Activated naive CD4-positive, alpha-beta T cell treated with anti-CD3 and anti-CD28 coated beads, Interleukin-2, amount 50 U/mL, for 24 hours (primary cell): ENCODE results near the gene NAT9.

Source experiments
- H3K27ac Mint-ChIP-seq: one replicate; pipeline ENCODE4 v1.8.0; 2021; ENCODE audit warnings: mild to moderate bottlenecking, mixed read lengths
- H3K27me3 Mint-ChIP-seq: one replicate; pipeline ENCODE4 v1.8.0; 2021; ENCODE audit warnings: mixed read lengths
- H3K36me3 Mint-ChIP-seq: one replicate; pipeline ENCODE4 v1.8.0; 2021; ENCODE audit warnings: mixed read lengths
- H3K4me1 Mint-ChIP-seq: one replicate; pipeline ENCODE4 v1.8.0; 2021; ENCODE audit warnings: mixed read lengths
- H3K4me3 Mint-ChIP-seq: one replicate; pipeline ENCODE4 v1.8.0; 2021; ENCODE audit warnings: mild to moderate bottlenecking, mixed read lengths
- H3K9me3 Mint-ChIP-seq: one replicate; pipeline ENCODE4 v1.8.0; 2021; ENCODE audit warnings: mixed read lengths

NAT9 gene

DNA sequence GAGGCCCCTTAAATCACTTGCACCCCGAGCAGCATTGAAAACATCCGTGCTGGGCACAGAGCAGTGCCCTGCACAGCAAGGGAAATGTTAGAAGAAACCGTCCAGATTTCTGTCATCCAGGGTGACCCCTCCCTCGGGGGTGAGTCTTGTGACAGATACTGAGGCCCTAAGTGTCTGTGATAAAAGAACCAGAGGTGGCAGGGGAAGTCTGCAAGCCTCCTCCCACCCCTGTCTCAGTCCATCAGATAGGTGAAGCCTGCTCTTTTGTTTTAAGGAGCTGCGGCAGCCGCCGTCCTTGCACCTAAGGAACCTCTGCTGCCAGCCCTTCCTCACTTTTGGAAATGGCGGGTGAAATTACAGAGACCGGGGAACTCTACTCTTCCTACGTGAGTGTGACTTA lies 845 bp upstream of the NAT9 start:
- H3K36me3 Mint-ChIP-seq: peaks cover 8% of the 10 kb centered on the region
- H3K4me1 Mint-ChIP-seq: peaks cover 72% of the 10 kb centered on the region
- no peaks in the 10 kb centered on the region for H3K27me3 Mint-ChIP-seq
- peak overlapping the region; percentile 99 for H3K4me3 Mint-ChIP-seq
- no peak overlapping the region for H3K27ac Mint-ChIP-seq
- no peaks in the 10 kb centered on the region for H3K9me3 Mint-ChIP-seq

GRCh38 chr17:74775409-74776043 lies 619 bp downstream of the NAT9 start:
- H3K9me3 Mint-ChIP-seq: no peaks in the 10 kb centered on the region
- H3K4me3 Mint-ChIP-seq: peak overlapping the region; percentile 99
- H3K36me3 Mint-ChIP-seq: peaks cover 8% of the 10 kb centered on the region

DNA sequence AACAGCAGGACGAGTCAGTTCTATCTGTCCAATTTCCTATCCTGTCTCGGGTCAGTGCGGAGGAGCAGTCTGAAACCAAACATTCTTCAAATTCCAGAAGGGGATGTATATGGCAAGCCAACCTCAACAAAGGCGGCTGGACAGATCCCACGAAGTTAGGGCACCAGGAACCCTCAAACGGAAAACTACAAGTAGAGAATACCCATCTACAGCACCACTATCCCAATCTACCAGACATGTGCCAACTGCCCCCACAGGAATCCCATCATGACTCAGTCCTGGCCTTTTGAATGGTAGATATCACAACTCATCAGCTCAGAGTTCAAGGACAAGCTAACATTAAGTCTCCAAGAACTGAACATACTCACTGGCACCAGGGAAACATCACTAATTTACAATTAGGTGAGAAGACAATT lies 2.3 kb downstream of the NAT9 start:
- peaks cover 51% of the 10 kb centered on the region for H3K4me1 Mint-ChIP-seq
- no peaks in the 10 kb centered on the region for H3K9me3 Mint-ChIP-seq
- peaks cover 11% of the 10 kb centered on the region for H3K36me3 Mint-ChIP-seq
- H3K4me3 Mint-ChIP-seq: peak overlapping the region; percentile 76
- H3K27me3 Mint-ChIP-seq: no peaks in the 10 kb centered on the region
- H3K27ac Mint-ChIP-seq: peak overlapping the region; percentile 53

More at GRCh38 chr17:74775409-74776043, 619 bp downstream of the NAT9 start:
- H3K27me3 Mint-ChIP-seq: no peaks in the 10 kb centered on the region
- H3K27ac Mint-ChIP-seq: peak overlapping the region; percentile 99
- H3K4me1 Mint-ChIP-seq: peaks cover 62% of the 10 kb centered on the region

GRCh38 chr17:74773414-74773813 lies 2.7 kb downstream of the NAT9 start:
- peaks cover 11% of the 10 kb centered on the region for H3K36me3 Mint-ChIP-seq
- H3K27me3 Mint-ChIP-seq: no peaks in the 10 kb centered on the region
- no peak overlapping the region for H3K4me3 Mint-ChIP-seq
- H3K27ac Mint-ChIP-seq: peak overlapping the region; percentile 53
- peaks cover 54% of the 10 kb centered on the region for H3K4me1 Mint-ChIP-seq
- H3K9me3 Mint-ChIP-seq: no peaks in the 10 kb centered on the region

DNA sequence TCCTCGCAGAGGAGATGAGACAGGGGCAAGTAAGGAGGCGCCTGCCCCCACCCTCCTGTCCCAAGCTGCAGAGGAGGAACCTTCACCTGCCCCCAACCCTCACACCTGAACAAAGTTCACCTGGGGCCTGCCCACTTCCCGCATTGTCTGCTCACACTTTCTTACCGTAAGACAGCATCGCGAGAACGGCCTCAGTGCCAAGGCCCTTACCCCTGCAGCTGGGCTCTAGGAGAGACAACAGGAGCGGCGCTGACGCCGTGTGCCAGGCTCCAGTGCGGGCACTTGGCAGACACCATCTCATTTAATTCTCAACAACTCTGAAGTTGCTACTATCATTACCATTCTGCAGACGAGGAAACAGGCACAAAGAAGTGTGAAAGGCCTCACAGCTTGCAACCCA lies 4.1 kb downstream of the NAT9 start:
- Mint-ChIP-seq H3K27me3 (no peaks in the 10 kb centered on the region), H3K27ac (peak overlapping the region; percentile 8), H3K36me3 (peaks cover 11% of the 10 kb centered on the region), H3K4me1 (peaks cover 46% of the 10 kb centered on the region), H3K9me3 (no peaks in the 10 kb centered on the region), H3K4me3 (no peak overlapping the region)

DNA sequence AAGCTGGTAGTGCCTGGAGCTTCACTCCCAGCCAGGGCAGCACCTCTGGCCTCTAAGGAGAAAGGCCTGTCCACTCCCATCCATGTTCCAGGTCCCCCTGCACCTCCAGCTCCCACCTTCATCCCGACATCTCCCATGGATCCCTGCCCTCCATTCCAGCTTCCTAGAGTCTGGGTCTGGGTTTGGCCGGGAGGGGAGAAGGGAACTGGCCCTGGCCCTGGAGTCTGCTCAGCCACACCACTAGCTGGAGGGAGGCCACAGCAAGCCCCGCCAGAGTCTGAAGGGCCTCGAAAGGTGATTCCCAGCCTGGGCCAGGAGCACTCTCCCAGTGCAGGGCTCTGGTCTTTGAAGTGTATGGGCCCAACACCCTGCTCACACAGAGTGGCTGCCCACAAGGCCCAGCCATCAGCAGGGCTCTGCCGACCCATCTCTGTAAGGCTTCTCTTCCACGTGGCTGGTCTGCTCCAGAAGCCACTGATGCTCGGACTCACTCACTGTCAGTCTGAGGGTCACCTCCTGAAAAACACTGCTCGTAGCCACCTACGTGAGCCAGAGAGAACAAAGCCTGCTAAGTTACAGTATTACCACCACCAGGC lies 4.7 kb downstream of the NAT9 start:
- no peak overlapping the region for H3K27ac Mint-ChIP-seq
- H3K9me3 Mint-ChIP-seq: no peaks in the 10 kb centered on the region
- peaks cover 45% of the 10 kb centered on the region for H3K4me1 Mint-ChIP-seq
- peaks cover 11% of the 10 kb centered on the region for H3K36me3 Mint-ChIP-seq
- H3K4me3 Mint-ChIP-seq: no peak overlapping the region
- no peaks in the 10 kb centered on the region for H3K27me3 Mint-ChIP-seq

- no peaks in the 10 kb centered on the region for H3K9me3 Mint-ChIP-seq
- H3K4me3 Mint-ChIP-seq: no peak overlapping the region
- H3K27ac Mint-ChIP-seq: no peak overlapping the region
- peaks cover 40% of the 10 kb centered on the region for H3K4me1 Mint-ChIP-seq
- peaks cover 6% of the 10 kb centered on the region for H3K36me3 Mint-ChIP-seq
- no peaks in the 10 kb centered on the region for H3K27me3 Mint-ChIP-seq
Measured at GRCh38 chr17:74770498-74771318, 5.4 kb downstream of the NAT9 start.

DNA sequence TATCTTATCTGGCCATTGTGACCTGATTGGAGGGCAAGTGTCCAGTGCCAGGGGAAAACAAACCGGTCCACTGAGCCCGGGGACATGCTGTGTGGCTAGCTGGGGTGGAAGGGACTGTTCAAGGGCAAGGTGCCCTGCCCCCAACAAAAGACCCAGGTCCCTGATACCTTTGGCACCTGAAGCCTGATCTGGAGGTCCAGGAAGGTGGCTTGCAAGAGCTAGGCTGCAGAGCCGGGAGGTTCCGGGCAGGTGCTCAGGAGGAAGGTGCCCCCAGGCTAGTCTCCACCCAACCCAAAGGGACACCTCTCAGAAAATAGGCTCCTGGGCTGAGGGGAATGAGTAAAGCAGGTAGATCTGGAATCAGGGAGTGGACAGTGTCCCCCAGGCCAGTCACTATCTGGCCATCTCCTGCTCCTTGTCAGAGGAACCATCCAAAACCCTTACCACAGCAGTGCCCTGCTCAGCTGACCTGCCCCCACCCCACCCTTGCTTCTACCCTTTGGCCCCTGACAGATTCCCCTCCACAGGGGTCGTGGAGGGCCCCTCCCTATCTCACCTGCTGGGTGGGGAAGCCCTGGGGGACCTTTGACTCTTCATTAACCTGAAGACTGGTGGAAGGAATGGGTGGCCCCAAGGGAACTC lies 6.2 kb downstream of the NAT9 start:
- Mint-ChIP-seq H3K27me3 (no peaks in the 10 kb centered on the region), H3K27ac (peak overlapping the region; percentile 59), H3K4me3 (no peak overlapping the region), H3K4me1 (peaks cover 35% of the 10 kb centered on the region), H3K36me3 (peaks cover 5% of the 10 kb centered on the region), H3K9me3 (no peaks in the 10 kb centered on the region)

- Mint-ChIP-seq H3K9me3 (no peaks in the 10 kb centered on the region), H3K4me1 (peaks cover 35% of the 10 kb centered on the region), H3K36me3 (peaks cover 5% of the 10 kb centered on the region), H3K4me3 (peak overlapping the region; percentile 23), H3K27me3 (no peaks in the 10 kb centered on the region), H3K27ac (no peak overlapping the region)
Measured at GRCh38 chr17:74769266-74769855, 6.8 kb downstream of the NAT9 start.

GRCh38 chr17:74768763-74769114 lies 7.4 kb downstream of the NAT9 start:
- H3K27me3 Mint-ChIP-seq: no peaks in the 10 kb centered on the region
- H3K4me3 Mint-ChIP-seq: peak overlapping the region; percentile 19
- H3K27ac Mint-ChIP-seq: peak overlapping the region; percentile 84
- H3K36me3 Mint-ChIP-seq: peaks cover 3% of the 10 kb centered on the region
- no peaks in the 10 kb centered on the region for H3K9me3 Mint-ChIP-seq
- H3K4me1 Mint-ChIP-seq: peaks cover 29% of the 10 kb centered on the region

- Mint-ChIP-seq H3K27ac (peak overlapping the region; percentile 84), H3K4me3 (no peak overlapping the region), H3K4me1 (peaks cover 27% of the 10 kb centered on the region), H3K9me3 (no peaks in the 10 kb centered on the region), H3K27me3 (no peaks in the 10 kb centered on the region), H3K36me3 (peaks cover 3% of the 10 kb centered on the region)
Measured at GRCh38 chr17:74768069-74768762, 7.9 kb downstream of the NAT9 start.

GRCh38 chr17:74767111-74767516 lies 9.0 kb downstream of the NAT9 start:
- H3K4me1 Mint-ChIP-seq: peaks cover 27% of the 10 kb centered on the region
- peaks cover 3% of the 10 kb centered on the region for H3K36me3 Mint-ChIP-seq
- no peaks in the 10 kb centered on the region for H3K27me3 Mint-ChIP-seq
- H3K27ac Mint-ChIP-seq: no peak overlapping the region
- no peak overlapping the region for H3K4me3 Mint-ChIP-seq
- no peaks in the 10 kb centered on the region for H3K9me3 Mint-ChIP-seq

DNA sequence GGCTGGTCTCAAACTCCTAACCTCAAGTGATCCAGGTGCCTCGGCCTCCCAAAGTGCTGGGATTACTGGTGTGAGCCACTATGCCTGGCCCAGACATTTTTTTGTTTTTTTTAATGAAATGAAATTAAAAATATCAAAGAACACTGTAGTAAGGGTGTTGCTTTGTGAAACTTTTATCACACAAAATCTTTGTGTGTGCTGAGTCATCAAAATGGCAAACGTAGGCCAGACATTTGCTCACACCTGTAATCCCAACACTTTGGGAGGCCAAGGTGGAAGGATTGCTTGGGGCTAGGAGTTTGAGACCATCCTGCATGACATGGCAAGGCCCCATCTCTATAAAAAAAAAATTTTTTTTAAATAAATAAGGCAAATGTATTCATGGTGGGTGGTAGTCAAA lies 9.7 kb downstream of the NAT9 start:
- Mint-ChIP-seq H3K4me1 (peaks cover 30% of the 10 kb centered on the region), H3K36me3 (peaks cover 3% of the 10 kb centered on the region), H3K4me3 (no peak overlapping the region), H3K27me3 (no peaks in the 10 kb centered on the region), H3K9me3 (no peaks in the 10 kb centered on the region), H3K27ac (no peak overlapping the region)

DNA sequence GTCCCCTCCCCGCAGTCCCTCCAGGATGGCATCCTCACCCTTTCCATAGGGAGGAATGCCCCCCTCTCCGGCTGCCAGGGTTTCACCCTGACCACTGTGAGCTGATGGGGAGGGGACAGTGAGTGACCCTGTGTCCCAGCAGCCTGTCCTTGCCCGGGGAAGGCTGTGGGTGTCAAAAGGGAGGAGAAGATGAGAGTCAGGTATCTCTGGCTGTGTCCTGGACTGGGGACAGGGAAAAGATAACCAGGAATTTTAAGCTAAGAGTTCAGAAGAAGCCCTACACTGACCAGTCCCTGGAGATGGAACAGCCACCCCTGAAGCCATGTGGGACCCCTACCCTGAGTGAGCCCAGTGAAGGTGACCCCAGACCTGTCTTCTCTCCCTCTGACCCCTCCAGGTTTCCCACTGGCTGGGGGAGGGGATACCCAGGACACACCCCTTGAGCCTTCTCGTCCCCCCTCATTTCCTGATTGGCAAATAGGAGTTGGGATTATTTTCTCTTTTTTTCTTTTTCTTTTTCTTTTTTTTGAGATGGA lies 11.3 kb downstream of the NAT9 start:
- H3K4me3 Mint-ChIP-seq: no peak overlapping the region
- H3K9me3 Mint-ChIP-seq: no peaks in the 10 kb centered on the region
- peak overlapping the region; percentile 46 for H3K27ac Mint-ChIP-seq
- H3K4me1 Mint-ChIP-seq: peaks cover 36% of the 10 kb centered on the region
- no peaks in the 10 kb centered on the region for H3K36me3 Mint-ChIP-seq
- H3K27me3 Mint-ChIP-seq: no peaks in the 10 kb centered on the region
